Astrocyte (in vitro differentiated cells and primary cell): ENCODE results near the gene CREBL2. TPM values are rescaled to one million over a fixed set of nuclear protein-coding genes. Genes with fewer than 3 reads are reported as not detected.

ENCODE experiments used
- DNase-seq: peaks from one replicate; pipeline ENCODE4 v3.0.0-alpha.2; 2010; ENCODE audit warnings: low read depth
- FAIRE-seq: peaks from 2 replicates; lab custom pipeline; 2011; peaks lifted over from hg19 to GRCh38; lab: Jason Lieb, UNC
- H2AFZ ChIP-seq: 2 replicates; pipeline ENCODE4 v1.6.0; 2012; ENCODE audit warnings: low read depth, low read length, inconsistent platforms
- H3K27ac ChIP-seq: 2 replicates; pipeline ENCODE4 v1.5.1; 2011; ENCODE audit warnings: low read depth, low read length, inconsistent platforms
- H3K27me3 ChIP-seq: 2 replicates; pipeline ENCODE4 v1.6.0; 2011; ENCODE audit warnings: low read length, inconsistent platforms; ENCODE audit not compliant: insufficient read depth
- H3K36me3 ChIP-seq: 2 replicates; pipeline ENCODE4 v1.5.1; 2011; ENCODE audit warnings: low read length, inconsistent platforms; ENCODE audit not compliant: insufficient read depth
- H3K4me1 ChIP-seq: 2 replicates; pipeline ENCODE4 v1.5.1; 2011; ENCODE audit warnings: low read length, inconsistent platforms; ENCODE audit not compliant: insufficient read depth
- H3K4me2 ChIP-seq: 2 replicates; pipeline ENCODE4 v1.6.0; 2012; ENCODE audit warnings: low read length, inconsistent platforms
- H3K4me3 ChIP-seq: 2 replicates; pipeline ENCODE4 v1.5.1; 2011; ENCODE audit warnings: low read depth, mild to moderate bottlenecking, low read length, inconsistent platforms; ENCODE audit not compliant: insufficient read depth
- H3K79me2 ChIP-seq: 2 replicates; pipeline ENCODE4 v1.6.0; 2012; ENCODE audit warnings: mild to moderate bottlenecking, low read length, inconsistent platforms; ENCODE audit not compliant: insufficient read depth
- H3K9ac ChIP-seq: 2 replicates; pipeline ENCODE4 v1.6.0; 2012; ENCODE audit warnings: mild to moderate bottlenecking, low read length, inconsistent platforms
- H3K9me3 ChIP-seq: 2 replicates; pipeline ENCODE4 v1.5.1; 2012; ENCODE audit warnings: low read depth, mild to moderate bottlenecking, low read length, inconsistent platforms; ENCODE audit not compliant: insufficient read depth
- H4K20me1 ChIP-seq: 2 replicates; pipeline ENCODE4 v1.6.0; 2012; ENCODE audit warnings: low read length, inconsistent platforms; ENCODE audit not compliant: insufficient read depth
- H3K27ac Mint-ChIP-seq: one replicate; pipeline ENCODE4 v1.8.0; 2021; ENCODE audit warnings: mild to moderate bottlenecking, mixed read lengths; ENCODE audit not compliant: unreplicated experiment
- H3K27me3 Mint-ChIP-seq: one replicate; pipeline ENCODE4 v1.8.0; 2021; ENCODE audit warnings: low read depth, mixed read lengths; ENCODE audit not compliant: unreplicated experiment
- H3K36me3 Mint-ChIP-seq: one replicate; pipeline ENCODE4 v1.8.0; 2021; ENCODE audit warnings: low read depth, mixed read lengths; ENCODE audit not compliant: unreplicated experiment
- H3K4me1 Mint-ChIP-seq: one replicate; pipeline ENCODE4 v1.8.0; 2021; ENCODE audit warnings: low read depth, mixed read lengths; ENCODE audit not compliant: unreplicated experiment
- H3K4me3 Mint-ChIP-seq: one replicate; pipeline ENCODE4 v1.8.0; 2021; ENCODE audit warnings: mild to moderate bottlenecking, moderate library complexity, mixed read lengths; ENCODE audit not compliant: unreplicated experiment
- H3K9me3 Mint-ChIP-seq: one replicate; pipeline ENCODE4 v1.8.0; 2021; ENCODE audit warnings: mild to moderate bottlenecking, mixed read lengths; ENCODE audit not compliant: unreplicated experiment
- CTCF ChIP-seq: IDR thresholded peaks from 2 replicates; pipeline ENCODE4 v1.5.1; 2011; ENCODE audit warnings: low read depth, mild to moderate bottlenecking, inconsistent platforms, low read length, moderate library complexity; ENCODE audit not compliant: insufficient read depth
- EZH2 ChIP-seq: IDR thresholded peaks from 2 replicates; pipeline ENCODE4 v1.6.1; 2012; ENCODE audit warnings: mild to moderate bottlenecking, low read length, inconsistent platforms; ENCODE audit not compliant: insufficient read depth
- total RNA-seq: library from RNA; stranded (reverse); gene quantifications from 2 replicates; pipeline ENCODE4 v1.2.1, GENCODE V29; 2021

CREBL2 gene
- total RNA-seq, 1 donor from 2014 or later, result 14.8 TPM

GRCh38 chr12:12620730-12621315, 9.1 kb downstream of the CREBL2 start:
- Mint-ChIP-seq H3K27me3 (no peaks in the 10 kb centered on the region), H3K9me3 (no peaks in the 10 kb centered on the region), H3K4me3 (no peak overlapping the region), H3K27ac (no peak overlapping the region), H3K36me3 (peaks cover 21% of the 10 kb centered on the region), H3K4me1 (peaks cover 5% of the 10 kb centered on the region)
- no peak for DNase-seq
- H3K4me2 ChIP-seq, result no peak overlapping the region
- H2AFZ ChIP-seq, result no peak overlapping the region
- TF ChIP-seq CTCF, result no peak
- no peak for TF ChIP-seq EZH2
- peaks cover 13% of the 10 kb centered on the region for H3K79me2 ChIP-seq
- peaks cover 4% of the 10 kb centered on the region for H4K20me1 ChIP-seq
- H3K9ac ChIP-seq, result no peak overlapping the region
- no peak overlapping the region for H3K4me3 ChIP-seq
- H3K27me3 ChIP-seq, result no peaks in the 10 kb centered on the region
- H3K4me1 ChIP-seq, result no peaks in the 10 kb centered on the region
- H3K27ac ChIP-seq, result no peak overlapping the region
- H3K9me3 ChIP-seq, result no peaks in the 10 kb centered on the region
- no peak for FAIRE-seq
- H3K36me3 ChIP-seq, result no peaks in the 10 kb centered on the region

GRCh38 chr12:12622418-12622817, 10.7 kb downstream of the CREBL2 start:
- Histone ChIP-seq H3K4me3 (no peak overlapping the region), H3K27me3 (no peaks in the 10 kb centered on the region), H4K20me1 (no peaks in the 10 kb centered on the region), H3K36me3 (no peaks in the 10 kb centered on the region), H3K4me1 (no peaks in the 10 kb centered on the region), H3K9ac (no peak overlapping the region), H3K27ac (no peak overlapping the region), H3K79me2 (peaks cover 13% of the 10 kb centered on the region), H2AFZ (no peak overlapping the region), H3K9me3 (no peaks in the 10 kb centered on the region), H3K4me2 (no peak overlapping the region)
- FAIRE-seq, result no peak
- Mint-ChIP-seq H3K9me3 (no peaks in the 10 kb centered on the region), H3K27ac (no peak overlapping the region), H3K4me3 (no peak overlapping the region), H3K36me3 (peaks cover 21% of the 10 kb centered on the region), H3K4me1 (no peaks in the 10 kb centered on the region), H3K27me3 (no peaks in the 10 kb centered on the region)
- DNase-seq, result no peak
- TF ChIP-seq EZH2 (no peak), CTCF (no peak)

GRCh38 chr12:12624498-12624992, 12.9 kb downstream of the CREBL2 start:
- H3K27ac Mint-ChIP-seq, result no peak overlapping the region
- TF ChIP-seq CTCF (no peak), EZH2 (no peak)
- FAIRE-seq (no peak), DNase-seq (no peak)
- H3K36me3 Mint-ChIP-seq, result peaks cover 21% of the 10 kb centered on the region
- no peaks in the 10 kb centered on the region for H3K4me1 ChIP-seq
- no peaks in the 10 kb centered on the region for H3K36me3 ChIP-seq
- H3K4me1 Mint-ChIP-seq, result peaks cover 4% of the 10 kb centered on the region
- H3K9me3 Mint-ChIP-seq, result no peaks in the 10 kb centered on the region
- H3K79me2 ChIP-seq, result peaks cover 13% of the 10 kb centered on the region
- no peak overlapping the region for H3K4me3 Mint-ChIP-seq
- H3K4me2 ChIP-seq, result no peak overlapping the region
- H3K27me3 Mint-ChIP-seq, result no peaks in the 10 kb centered on the region
- H3K27me3 ChIP-seq, result no peaks in the 10 kb centered on the region
- H3K9me3 ChIP-seq, result no peaks in the 10 kb centered on the region
- H3K27ac ChIP-seq, result no peak overlapping the region
- no peak overlapping the region for H3K4me3 ChIP-seq
- H3K9ac ChIP-seq, result no peak overlapping the region
- no peak overlapping the region for H2AFZ ChIP-seq
- peaks cover 13% of the 10 kb centered on the region for H4K20me1 ChIP-seq
